Thyroid gland (tissue), 4 donors: ENCODE results near the gene LST1. TPM values are rescaled to one million over a fixed set of nuclear protein-coding genes. Genes with fewer than 3 reads are reported as not detected.

Experiments used
- DNase-seq, 2 donors: peaks; one replicate each; pipeline ENCODE4 v3.0.0-alpha.2; 2019
- H3K27ac ChIP-seq, 3 donors: fragments of 200-600 bp; sonication (generic); 1 replicate in 2 of 3; 2 replicates in 1 of 3; pipeline ENCODE4 v1.5.1; 2016 to 2019; ENCODE audit warnings: mild to moderate bottlenecking in 1 of 3, moderate library complexity in 1 of 3
- H3K27me3 ChIP-seq: fragments of 200-600 bp; sonication (generic); one replicate; pipeline ENCODE4 v1.5.1; 2019
- H3K36me3 ChIP-seq, 2 donors: fragments of 200-600 bp; sonication (generic); one replicate each; pipeline ENCODE4 v1.5.1; 2016 to 2019
- H3K4me1 ChIP-seq, 2 donors: fragments of 200-600 bp; sonication (generic); one replicate each; pipeline ENCODE4 v1.5.1; 2017 to 2019
- H3K4me3 ChIP-seq, 3 donors: fragments of 200-600 bp; sonication (generic); replicated peaks in 1 of 3; 1 replicate in 2 of 3; 2 replicates in 1 of 3; pipeline ENCODE4 v1.5.1; 2016; ENCODE audit warnings: mild to moderate bottlenecking in 1 of 3
- H3K9me3 ChIP-seq: fragments of 200-600 bp; sonication (generic); one replicate; pipeline ENCODE4 v1.5.1; 2017
- POLR2A ChIP-seq, 2 donors: fragments of 450-650 bp; IDR thresholded peaks; one replicate each; pipeline ENCODE4 v1.6.1; 2017; ENCODE audit warnings: antibody characterized with exemption in 2 of 2, mild to moderate bottlenecking in 2 of 2, moderate library complexity in 1 of 2
- WGBS, 2 donors: methylation state at CpG; one replicate each; pipeline ENCODE4 v1.1.5; 2017; 5-methylcytosine and 5-hydroxymethylcytosine counted together
- intact Hi-C: fragments of 100-400 bp; cut with DNase I; formaldehyde crosslinking; loops from one replicate; pipeline ENCODE4 v1.15.1; 2023
- total RNA-seq, 4 donors: library from RNA; depleted of rRNA; stranded (reverse); fragments of >200 nt; gene quantifications; one replicate each; pipeline ENCODE4 v1.2.3, GENCODE V29; 2016
- TF ChIP-seq, protein P1 (sequence below), 6 experiments: fragments of 200-600 bp in 3 of 6; fragments of 450-650 bp in 3 of 6; sonication (generic) in 3 of 6; IDR thresholded peaks; one replicate each; pipeline ENCODE4 v1.5.1; 2016 to 2019; ENCODE audit warnings: antibody characterized with exemption in 6 of 6, mild to moderate bottlenecking in 2 of 6, inconsistent platforms in 1 of 6, moderate library complexity in 1 of 6

LST1 gene
- total RNA-seq, 4 donors from 2014 or later, result 2.5 to 23.4 (median 3.2) TPM; not detected in 1

DNA sequence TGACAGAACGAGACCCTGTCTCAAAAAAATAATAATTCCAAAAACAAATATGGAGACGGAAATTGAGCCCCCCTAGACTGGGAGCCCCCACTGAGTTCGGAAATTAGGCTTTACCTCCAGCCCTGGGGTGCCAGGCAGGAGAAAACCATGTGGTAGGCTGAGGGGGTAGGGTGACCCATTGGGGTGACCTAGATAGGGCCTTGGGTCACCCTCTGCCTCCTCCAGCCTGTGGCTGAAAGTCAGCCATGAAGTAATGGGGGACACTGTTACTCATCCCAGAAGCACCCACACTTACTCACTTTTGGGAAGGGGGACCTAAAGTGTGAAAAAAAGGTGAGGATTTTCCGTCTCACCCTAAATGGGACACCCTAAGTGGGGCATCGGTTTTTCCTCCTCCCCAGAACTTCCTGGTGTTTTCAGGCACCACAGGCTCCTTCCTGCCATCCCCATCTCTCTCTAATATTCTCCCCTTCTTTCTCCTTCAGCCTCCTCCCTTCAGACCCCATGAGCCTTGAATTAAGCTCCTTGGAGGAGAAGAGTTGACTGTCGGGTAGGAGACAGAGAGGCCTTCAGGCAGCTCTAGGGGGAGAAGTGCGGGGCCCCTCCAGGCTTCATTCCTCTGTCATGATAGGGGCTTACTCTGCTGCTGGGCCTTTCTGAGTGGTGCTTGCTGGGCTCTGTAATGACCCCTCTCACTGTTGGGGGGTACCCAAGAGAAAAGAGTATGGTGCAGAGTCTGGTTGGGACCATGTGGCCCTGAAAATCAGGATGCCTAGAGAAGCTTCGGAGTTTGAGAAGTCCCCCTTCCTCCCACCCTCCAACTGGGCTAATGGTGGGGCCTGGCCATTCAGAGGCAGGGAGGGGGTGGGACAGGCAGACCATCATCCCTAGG lies 6.3 kb upstream of the LST1 start:
- H3K27me3 ChIP-seq, result no peaks in the 10 kb centered on the region
- H3K36me3 ChIP-seq, result no peaks in the 10 kb centered on the region
- no peak overlapping the region for H3K4me3 ChIP-seq
- peaks cover 10 to 12% of the 10 kb centered on the region in 2 donors for H3K4me1 ChIP-seq
- TF ChIP-seq, protein P1, sequence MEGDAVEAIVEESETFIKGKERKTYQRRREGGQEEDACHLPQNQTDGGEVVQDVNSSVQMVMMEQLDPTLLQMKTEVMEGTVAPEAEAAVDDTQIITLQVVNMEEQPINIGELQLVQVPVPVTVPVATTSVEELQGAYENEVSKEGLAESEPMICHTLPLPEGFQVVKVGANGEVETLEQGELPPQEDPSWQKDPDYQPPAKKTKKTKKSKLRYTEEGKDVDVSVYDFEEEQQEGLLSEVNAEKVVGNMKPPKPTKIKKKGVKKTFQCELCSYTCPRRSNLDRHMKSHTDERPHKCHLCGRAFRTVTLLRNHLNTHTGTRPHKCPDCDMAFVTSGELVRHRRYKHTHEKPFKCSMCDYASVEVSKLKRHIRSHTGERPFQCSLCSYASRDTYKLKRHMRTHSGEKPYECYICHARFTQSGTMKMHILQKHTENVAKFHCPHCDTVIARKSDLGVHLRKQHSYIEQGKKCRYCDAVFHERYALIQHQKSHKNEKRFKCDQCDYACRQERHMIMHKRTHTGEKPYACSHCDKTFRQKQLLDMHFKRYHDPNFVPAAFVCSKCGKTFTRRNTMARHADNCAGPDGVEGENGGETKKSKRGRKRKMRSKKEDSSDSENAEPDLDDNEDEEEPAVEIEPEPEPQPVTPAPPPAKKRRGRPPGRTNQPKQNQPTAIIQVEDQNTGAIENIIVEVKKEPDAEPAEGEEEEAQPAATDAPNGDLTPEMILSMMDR (IDR thresholded peaks at IDR 0.05), result no peak
- no peak for TF ChIP-seq POLR2A (IDR thresholded peaks at IDR 0.05)
- intact Hi-C loops, result no loop called here
- 91 to 92% methylated on average over 8 of the region's 8 CpGs for WGBS, 2 donors
- H3K9me3 ChIP-seq, result no peaks in the 10 kb centered on the region
- no peak overlapping the region for H3K27ac ChIP-seq
- DNase-seq, result no peak

DNA sequence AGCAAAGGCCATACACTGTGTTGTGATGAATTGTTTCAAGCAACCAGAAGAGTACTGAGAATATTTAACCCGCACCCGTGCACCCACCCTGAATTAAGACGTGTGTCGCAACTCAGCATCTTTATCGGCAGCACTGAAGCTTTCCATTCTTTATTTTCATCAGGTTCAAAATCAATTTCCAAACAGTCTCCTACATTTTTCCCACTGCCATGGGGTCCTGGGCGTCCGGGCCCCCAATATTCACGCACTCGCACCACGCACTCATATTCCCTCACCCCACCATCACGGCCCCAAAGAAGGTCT lies 5.7 kb upstream of the LST1 start:
- 40 to 43% methylated on average over 11 of the region's 11 CpGs for WGBS, 2 donors

DNA sequence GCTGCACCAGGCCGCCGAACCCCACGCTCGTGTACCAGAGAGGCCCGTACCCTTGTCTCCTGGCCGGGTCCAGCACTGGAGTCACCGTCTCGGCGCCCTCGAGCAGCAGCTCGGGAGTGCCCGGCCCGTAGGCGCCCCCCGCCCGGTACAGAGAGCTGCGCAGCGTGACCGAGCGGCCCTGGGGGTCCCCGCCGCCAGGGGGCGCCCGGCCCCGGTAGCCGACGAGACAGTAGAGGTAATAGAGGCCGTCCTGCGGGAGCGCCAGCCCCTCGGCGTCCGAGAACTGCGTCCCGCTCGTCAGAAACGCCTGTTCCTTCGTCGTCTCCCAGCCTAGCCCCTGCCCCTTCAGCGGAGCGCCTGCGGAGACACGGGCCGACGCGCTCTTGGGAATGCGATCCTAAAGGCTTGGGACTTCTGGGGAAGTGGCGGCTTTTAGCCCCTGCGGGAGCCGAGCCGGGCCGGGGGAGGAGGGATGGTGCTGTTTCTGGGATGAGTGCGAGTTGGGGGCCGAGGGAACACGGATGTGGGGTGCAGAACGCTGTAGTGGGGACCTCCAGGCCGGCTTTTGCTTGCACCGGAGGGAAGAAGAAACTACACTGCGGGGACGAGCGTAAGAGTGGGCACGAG lies 5.2 kb upstream of the LST1 start:
- intact Hi-C loops, result no loop called here
- peak; percentile 83 to 85 for DNase-seq
- H3K4me3 ChIP-seq, result peak overlapping the region; percentile 58 to 91 (median 73)
- WGBS, 2 donors, result 1 to 2% methylated on average over 18 to 27 of the region's 62 CpGs
- peaks cover 10 to 12% of the 10 kb centered on the region in 2 donors for H3K4me1 ChIP-seq
- peak overlapping the region in 2 of 3 donors; percentile 10 to 83 for H3K27ac ChIP-seq
- H3K36me3 ChIP-seq, result no peaks in the 10 kb centered on the region
- peak in 1 of 2 donors; percentile 63 for TF ChIP-seq POLR2A (IDR thresholded peaks at IDR 0.05)
- TF ChIP-seq, protein P1 (IDR thresholded peaks at IDR 0.05), result peak; percentile 61 to 97 (median 94)
- no peaks in the 10 kb centered on the region for H3K27me3 ChIP-seq
- no peaks in the 10 kb centered on the region for H3K9me3 ChIP-seq

More for the DNA sequence above, 5.7 kb upstream of the LST1 start:
- Histone ChIP-seq H3K36me3 (no peaks in the 10 kb centered on the region), H3K4me3 (peak overlapping the region in 2 of 3 donors; percentile 58 to 91), H3K4me1 (peaks cover 10 to 12% of the 10 kb centered on the region in 2 donors), H3K27ac (peak overlapping the region in 2 of 3 donors; percentile 10 to 83), H3K9me3 (no peaks in the 10 kb centered on the region), H3K27me3 (no peaks in the 10 kb centered on the region)
- intact Hi-C loops, result no loop called here
- TF ChIP-seq, protein P1 (IDR thresholded peaks at IDR 0.05), result no peak
- no peak for TF ChIP-seq POLR2A (IDR thresholded peaks at IDR 0.05)
- DNase-seq, result no peak

DNA sequence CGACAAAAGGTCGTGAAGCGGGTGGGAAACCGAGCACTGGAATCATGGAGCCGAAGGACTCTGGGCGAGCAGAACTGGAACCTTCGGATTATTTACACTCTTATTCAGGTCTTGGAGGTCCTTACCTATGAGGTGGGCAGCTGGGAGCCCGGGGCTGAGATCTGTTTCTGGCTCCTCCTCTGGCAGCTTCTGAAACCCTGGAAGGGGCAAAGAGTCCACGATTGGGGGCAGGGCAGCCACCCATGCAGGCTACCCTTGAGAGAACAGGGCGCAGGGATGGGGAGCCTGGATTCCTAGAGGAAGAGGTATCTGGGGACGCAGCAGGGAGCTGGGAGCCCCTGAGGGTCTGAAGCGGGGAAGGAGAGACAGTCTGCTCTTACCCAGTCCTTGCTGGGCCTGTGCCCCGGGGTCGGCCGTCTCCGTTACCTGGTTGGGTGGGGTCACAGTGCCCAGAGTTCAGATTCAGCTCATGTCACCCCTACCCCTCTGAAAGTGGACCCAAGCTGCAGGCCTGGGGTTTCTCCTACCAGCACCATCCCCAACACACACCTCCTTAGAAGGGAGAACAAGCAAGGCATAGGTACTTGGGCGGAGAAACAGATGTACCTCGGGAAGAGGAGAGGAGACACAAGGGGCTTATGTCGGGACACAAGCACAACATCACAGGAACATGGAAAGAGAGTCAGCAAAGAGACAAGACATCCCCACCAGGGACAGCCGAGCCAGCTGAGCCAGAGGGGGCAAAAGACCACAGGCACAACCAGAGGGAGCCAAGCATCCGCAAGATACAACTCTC lies 4.4 kb upstream of the LST1 start:
- WGBS, 2 donors, result 17 to 24% methylated on average over 20 to 21 of the region's 21 CpGs
- peak in 1 of 2 donors; percentile 22 for DNase-seq
- H3K4me1 ChIP-seq, result peaks cover 10 to 12% of the 10 kb centered on the region in 2 donors
- no peaks in the 10 kb centered on the region for H3K27me3 ChIP-seq
- H3K27ac ChIP-seq, result peak overlapping the region in 2 of 3 donors; percentile 10 to 83
- H3K9me3 ChIP-seq, result no peaks in the 10 kb centered on the region
- peak overlapping the region; percentile 58 to 91 (median 73) for H3K4me3 ChIP-seq
- TF ChIP-seq POLR2A (IDR thresholded peaks at IDR 0.05), result no peak
- TF ChIP-seq, protein P1 (IDR thresholded peaks at IDR 0.05), result no peak
- intact Hi-C loops, result loop anchor here (2.0 kb wide), 1 partner anchor 27 kb away; no protein-coding TSS in a partner anchor
- no peaks in the 10 kb centered on the region for H3K36me3 ChIP-seq
